GM15510 (cell line): ENCODE data around the gene MRAP.

Source experiments
- POLR2A ChIP-seq: IDR thresholded peaks from 3 replicates; pipeline ENCODE4 v1.6.1; 2011; ENCODE audit warnings: borderline replicate concordance; ENCODE audit not compliant: insufficient read length; ENCODE audit errors: extremely low read depth

MRAP gene

GRCh38 chr21:32312326-32312725, 13.7 kb downstream of the MRAP start:
- TF ChIP-seq POLR2A: no peak

GRCh38 chr21:32312976-32313375, 14.3 kb downstream of the MRAP start:
- no peak for TF ChIP-seq POLR2A

DNA sequence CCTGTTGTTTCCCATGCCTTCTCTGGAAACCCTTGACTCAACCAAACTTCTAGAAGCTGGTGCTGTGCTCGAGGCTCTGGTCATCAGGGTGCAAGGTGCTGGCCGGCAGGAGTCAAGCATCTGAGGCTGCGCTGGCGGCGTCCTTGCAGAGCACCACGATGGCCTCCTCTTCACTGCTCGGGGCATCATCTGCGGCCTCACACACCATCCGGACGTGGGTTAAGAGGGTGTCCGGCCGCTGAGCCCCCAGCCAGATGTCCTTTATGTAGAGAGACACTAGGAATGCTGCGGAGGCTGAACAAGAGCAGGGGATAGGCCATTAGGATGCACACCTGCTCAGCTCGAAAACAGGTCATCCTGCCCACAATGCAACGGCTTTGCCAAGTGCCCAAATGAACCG, 16.2 kb downstream of the MRAP start:
- no peak for TF ChIP-seq POLR2A

- TF ChIP-seq POLR2A: no peak
Measured at GRCh38 chr21:32315511-32316281, 17.0 kb downstream of the MRAP start.

GRCh38 chr21:32316361-32317215, 17.9 kb downstream of the MRAP start:
- no peak for TF ChIP-seq POLR2A

DNA sequence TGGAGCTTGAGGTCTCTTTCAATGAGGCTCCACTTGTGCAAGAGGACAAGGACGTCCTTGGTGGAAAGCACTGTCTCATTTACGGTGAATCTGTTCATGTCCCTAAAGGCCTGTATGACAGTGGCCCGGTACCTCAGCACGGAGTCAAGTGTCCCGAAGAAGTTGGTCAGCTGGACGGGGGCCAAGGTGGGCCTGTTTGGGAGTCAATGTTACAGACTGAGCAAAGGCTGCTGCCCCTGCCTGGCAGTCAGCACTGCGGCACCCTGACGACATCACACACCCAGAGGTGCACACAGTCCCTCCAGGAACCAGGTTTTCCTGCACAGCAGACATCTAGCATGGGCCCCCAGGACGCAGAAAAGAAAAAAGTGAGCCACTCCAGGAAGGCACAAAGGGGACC, 19.1 kb downstream of the MRAP start:
- no peak for TF ChIP-seq POLR2A

DNA sequence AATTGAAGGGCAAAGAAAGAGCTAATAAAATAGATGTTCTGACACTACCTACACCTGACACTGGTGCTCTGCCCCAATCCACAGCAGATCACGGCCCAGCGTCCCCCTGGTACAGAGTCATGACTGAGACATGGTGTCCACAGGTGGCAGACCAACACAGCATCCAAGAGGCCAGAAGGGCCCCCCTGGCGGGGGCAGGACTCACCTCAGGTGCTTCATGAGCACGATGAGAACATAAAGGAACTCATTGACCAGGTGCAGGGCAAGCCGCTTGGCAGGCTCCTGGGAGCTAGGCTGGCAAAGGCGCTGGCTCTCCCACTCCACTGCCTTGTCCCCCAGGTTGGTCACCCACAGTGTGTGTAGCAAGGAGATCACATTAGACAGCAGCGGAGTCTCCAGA, 20.4 kb downstream of the MRAP start:
- TF ChIP-seq POLR2A: no peak

DNA sequence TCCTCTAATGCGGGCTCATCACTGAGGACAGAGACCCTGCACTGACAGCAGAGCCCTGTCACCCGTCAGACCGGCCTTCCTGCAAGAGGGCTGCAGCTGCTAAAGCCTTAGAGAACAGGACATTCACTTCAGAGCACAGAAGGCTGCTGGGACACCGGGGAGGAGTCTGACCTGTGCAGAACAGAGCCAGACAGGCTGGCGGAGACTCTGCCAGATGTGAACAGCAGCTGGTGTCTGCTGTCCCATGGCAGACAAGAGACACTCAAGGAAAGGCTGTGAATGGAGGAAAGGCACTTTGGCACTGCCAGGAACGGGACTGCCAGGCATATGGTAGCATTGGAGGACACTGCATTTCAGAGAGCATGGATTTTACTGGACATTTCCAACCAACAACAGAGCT, 21.4 kb downstream of the MRAP start:
- TF ChIP-seq POLR2A: no peak

- TF ChIP-seq POLR2A: no peak
Measured at GRCh38 chr21:32320726-32321125, 22.1 kb downstream of the MRAP start.

DNA sequence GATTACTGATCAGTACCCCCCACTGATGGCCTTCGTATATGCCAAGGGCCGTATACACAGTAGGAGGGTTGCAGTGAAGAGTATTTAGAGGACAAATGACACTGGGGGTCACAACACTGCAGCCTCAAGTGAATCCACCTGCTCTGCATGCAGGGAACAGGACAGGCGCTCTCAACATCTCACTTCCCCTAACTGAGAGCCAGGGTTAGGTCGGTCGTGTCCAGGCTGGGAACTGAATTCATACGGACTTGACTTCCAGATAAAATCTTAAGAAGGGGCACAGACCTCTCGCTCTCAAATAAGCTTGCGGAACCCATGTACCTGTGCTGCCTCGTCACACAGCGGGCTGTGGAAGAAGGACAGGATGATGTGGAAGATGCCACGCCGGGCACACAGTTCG, 22.8 kb downstream of the MRAP start:
- TF ChIP-seq POLR2A: no peak

GRCh38 chr21:32322103-32322502, 23.4 kb downstream of the MRAP start:
- TF ChIP-seq POLR2A: no peak

- no peak for TF ChIP-seq POLR2A
Measured at GRCh38 chr21:32322676-32323075, 24.0 kb downstream of the MRAP start.

- no peak for TF ChIP-seq POLR2A
Measured at GRCh38 chr21:32325706-32326105, 27.1 kb downstream of the MRAP start.

DNA sequence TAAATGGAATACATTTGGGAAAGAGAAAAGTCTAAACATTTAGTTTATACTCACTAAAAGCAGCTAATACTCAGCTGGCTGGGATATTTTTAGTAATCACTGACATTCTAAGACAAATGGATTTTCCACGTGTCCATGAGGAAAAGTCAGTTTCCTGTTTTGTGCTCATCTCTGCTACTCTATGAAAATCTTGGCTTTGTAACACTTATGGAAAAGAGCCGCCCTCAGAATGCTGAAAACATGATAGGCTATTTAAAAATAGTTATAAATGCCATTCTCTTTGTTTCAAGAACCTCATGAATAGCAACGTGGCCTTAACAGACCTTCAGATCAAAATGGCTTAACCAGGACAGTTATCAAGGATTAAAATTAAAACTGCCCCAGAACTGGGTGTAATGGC, 29.9 kb downstream of the MRAP start:
- TF ChIP-seq POLR2A: no peak

DNA sequence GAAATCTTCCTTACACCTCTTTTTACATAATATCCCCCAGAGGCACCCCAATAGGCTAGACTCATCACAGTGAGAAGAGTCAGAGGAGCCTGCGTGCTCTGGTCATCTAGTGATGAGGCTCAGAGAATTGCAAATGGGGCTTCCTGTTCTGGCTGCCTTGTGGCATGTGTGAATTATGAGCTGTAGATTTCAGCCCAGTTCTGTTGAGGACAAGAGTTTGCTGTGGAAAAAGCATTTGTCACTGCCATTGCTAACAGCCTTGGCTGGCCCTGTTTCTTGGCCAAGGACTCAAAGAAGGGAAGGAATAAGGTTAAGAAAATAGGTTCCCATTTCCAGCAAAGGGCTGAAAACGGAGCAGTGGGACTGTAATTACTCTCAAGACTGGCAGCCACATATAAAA, 30.7 kb downstream of the MRAP start:
- TF ChIP-seq POLR2A: no peak

GRCh38 chr21:32329776-32330175, 31.1 kb downstream of the MRAP start:
- TF ChIP-seq POLR2A: no peak
